AG04449 (cell line): Measurements from ENCODE around the gene ARHGAP4.

Experiments used
- CTCF ChIA-PET: fragments of 350-600 bp; formaldehyde crosslinking; extraction: SDS; loops from one replicate; lab custom pipeline; 2021; ENCODE audit warnings: antibody characterized with exemption; lab: Yijun Ruan, JAX
- POLR2A ChIA-PET: fragments of 400-600, 350-600 bp; formaldehyde crosslinking; extraction: SDS; loops from one replicate; lab custom pipeline; 2020; ENCODE audit warnings: antibody characterized with exemption, inconsistent platforms; lab: Yijun Ruan, JAX
- DNase-seq: peaks from one replicate; pipeline ENCODE4 v3.0.0-alpha.2; 2010; ENCODE audit warnings: low read depth, low spot score
- H3K4me3 ChIP-seq: 2 replicates; pipeline ENCODE4 v1.5.1; 2011; ENCODE audit warnings: low read depth, mild to moderate bottlenecking, control low read depth, low read length
- CTCF ChIP-seq: IDR thresholded peaks from one replicate; pipeline ENCODE4 v1.5.1; 2011; ENCODE audit warnings: mild to moderate bottlenecking, moderate library complexity, low read length, control low read depth, inconsistent platforms; ENCODE audit not compliant: insufficient read depth; ENCODE audit errors: missing control alignments

The ARHGAP4 gene

GRCh38 chrX:153965406-153965805 is 39.3 kb upstream of the ARHGAP4 start:
- no peak for DNase-seq
- TF ChIP-seq CTCF: no peak
- ChIA-PET CTCF (interaction anchor here (1.5 to 9.0 kb wide), 2 partner anchors 14 to 20 kb away, joined by 3 to 99 read pairs; no protein-coding TSS in a partner anchor), POLR2A (no interaction called here)
- no peak overlapping the region for H3K4me3 ChIP-seq

DNA sequence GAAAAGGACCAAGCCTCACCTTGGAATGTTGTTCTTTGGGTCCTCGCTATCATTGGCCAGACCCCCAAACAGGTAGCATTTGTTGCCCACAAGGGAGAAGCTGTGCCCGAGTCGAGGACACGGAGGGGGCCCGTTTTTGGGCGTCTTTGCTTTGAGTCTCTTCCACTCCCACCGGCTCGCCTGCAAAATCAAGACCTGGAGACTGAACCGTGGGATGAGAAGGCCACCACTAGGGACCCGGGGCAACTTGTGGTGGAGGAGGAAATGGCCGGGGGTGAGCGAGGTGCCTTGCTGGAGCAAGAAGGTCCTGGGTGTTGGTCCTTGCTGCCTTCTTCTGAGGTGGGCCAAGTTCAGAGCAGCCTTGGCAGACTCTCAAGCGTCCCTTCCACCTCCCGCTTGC is 38.0 kb upstream of the ARHGAP4 start:
- H3K4me3 ChIP-seq: no peak overlapping the region
- CTCF ChIA-PET: interaction anchor here (0.9 to 9.0 kb wide), 2 partner anchors 13 to 17 kb away, joined by 4 to 99 read pairs; no protein-coding TSS in a partner anchor
- no peak for TF ChIP-seq CTCF
- POLR2A ChIA-PET: no interaction called here
- DNase-seq: no peak

DNA sequence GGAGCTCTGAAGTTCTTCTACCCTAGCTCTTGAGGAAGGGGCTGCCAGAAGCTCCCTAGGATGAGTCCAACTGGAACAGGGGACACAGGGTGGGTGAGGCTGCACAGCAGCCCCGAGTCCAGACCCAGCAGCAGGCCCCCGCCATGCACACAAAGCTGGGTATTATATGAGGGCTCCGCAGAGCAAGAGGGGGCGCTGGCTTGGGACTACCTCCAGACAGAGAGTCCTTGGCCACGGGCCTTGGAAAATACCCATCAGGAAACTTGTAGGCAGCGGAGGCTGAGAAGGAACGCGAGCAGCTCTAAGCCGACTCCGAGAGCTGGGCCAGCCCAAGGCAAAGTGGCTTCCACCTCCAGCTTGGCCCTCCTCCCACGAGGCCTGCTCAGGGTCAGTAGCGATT is 37.5 kb upstream of the ARHGAP4 start:
- ChIA-PET CTCF (interaction anchor here (0.9 to 9.0 kb wide), 2 partner anchors 13 to 17 kb away, joined by 4 to 99 read pairs; no protein-coding TSS in a partner anchor), POLR2A (no interaction called here)
- no peak overlapping the region for H3K4me3 ChIP-seq
- no peak for TF ChIP-seq CTCF
- DNase-seq: no peak

DNA sequence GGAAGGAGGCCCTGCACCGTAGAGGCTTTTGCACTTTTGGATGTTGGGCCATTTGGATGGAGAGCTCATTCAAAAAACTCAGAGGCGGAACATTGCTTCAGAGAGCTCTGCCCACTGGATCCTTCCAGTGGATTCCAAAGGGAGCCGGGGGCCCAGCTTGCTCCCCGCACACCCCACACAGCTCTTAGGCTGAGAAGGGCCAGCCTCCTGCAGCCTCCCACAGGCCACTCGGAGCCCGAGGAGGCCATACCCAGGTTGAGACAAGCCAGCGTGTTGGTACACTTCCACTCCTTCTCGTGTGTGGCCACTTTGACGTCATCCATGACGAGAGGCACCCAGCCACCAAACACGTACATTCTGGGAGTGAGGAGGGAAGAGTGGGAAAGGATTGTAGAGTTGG is 35.2 kb upstream of the ARHGAP4 start:
- TF ChIP-seq CTCF: no peak
- ChIA-PET CTCF (interaction anchor here (1.0 to 9.0 kb wide), 3 partner anchors 10 to 16 kb away, joined by 4 to 99 read pairs (median 16); partner anchors contain the start of gene RENBP), POLR2A (no interaction called here)
- no peak overlapping the region for H3K4me3 ChIP-seq
- no peak for DNase-seq

DNA sequence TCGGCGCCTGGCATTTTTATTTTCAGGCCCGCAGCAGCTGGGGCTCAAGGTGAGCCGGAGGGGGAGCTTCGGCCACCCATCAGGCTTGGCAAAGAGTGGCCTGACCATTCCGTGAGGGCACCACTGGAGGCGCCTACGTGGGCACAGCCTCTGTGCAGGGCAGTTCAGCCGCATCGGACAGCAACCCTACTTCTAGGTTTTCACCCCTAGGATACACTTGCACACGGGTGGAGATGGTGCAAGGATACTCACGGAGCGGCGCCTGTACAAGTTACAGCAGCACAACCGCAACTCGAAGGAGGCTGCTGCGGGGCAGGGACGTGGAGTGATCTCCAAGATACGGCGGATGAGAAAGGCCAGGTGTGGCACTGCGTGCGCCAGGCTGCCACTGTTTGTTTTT is 34.7 kb upstream of the ARHGAP4 start:
- no peak overlapping the region for H3K4me3 ChIP-seq
- no peak for TF ChIP-seq CTCF
- POLR2A ChIA-PET: no interaction called here
- CTCF ChIA-PET: interaction anchor here (2.4 to 9.0 kb wide), 2 partner anchors 10 to 14 kb away, joined by 16 to 99 read pairs; no protein-coding TSS in a partner anchor
- DNase-seq: no peak

DNA sequence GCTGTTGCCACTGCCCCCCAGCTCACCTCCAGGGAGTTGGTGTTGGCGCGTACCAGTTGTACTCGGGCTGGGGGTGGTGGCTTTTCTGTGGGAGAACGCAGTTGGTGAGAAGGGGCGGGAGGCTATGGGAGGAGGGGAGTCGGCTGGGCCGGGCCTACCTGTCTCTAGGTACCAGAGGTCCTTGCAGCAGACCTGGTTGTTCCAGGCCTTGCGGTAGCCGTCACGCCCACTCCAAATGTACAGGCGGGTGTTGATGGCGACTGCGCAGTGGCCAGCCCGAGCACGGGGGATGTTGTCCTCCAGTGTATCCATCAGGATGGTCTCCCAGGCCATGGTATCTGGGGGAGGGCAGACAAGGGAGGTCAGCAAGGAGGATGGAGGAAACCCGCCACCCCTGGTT is 34.0 kb upstream of the ARHGAP4 start:
- ChIA-PET CTCF (interaction anchor here (1.2 kb wide), 1 partner anchor 13 kb away, joined by 3 read pairs; no protein-coding TSS in a partner anchor), POLR2A (no interaction called here)
- no peak overlapping the region for H3K4me3 ChIP-seq
- TF ChIP-seq CTCF: no peak
- no peak for DNase-seq
